ENCODE data around the gene PLCXD3.

DNA sequence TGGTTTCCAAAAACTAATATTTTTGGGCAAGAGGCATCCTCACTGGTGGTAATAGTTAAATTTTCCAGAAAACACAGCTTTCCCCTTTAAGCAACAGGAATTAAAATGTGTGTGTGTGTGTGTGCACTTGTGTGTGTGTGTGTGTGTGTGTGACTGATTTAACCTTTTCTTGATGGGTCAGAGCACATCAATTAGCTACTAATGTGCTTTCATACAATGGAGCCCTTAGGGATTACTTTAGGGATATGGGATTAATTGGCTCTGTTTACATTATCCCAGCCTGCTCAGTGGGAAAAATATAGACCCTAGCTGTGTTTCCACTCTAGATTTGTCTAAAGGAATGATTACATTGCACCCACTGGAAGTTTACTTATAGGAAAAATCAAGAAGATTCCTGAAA lies 6.5 kb downstream of the PLCXD3 start:
- TF ChIP-seq RFX5 (IDR thresholded peaks at IDR 0.05; ENCODE audit: low read depth, low read length): no peak
- TF ChIP-seq, protein P1, sequence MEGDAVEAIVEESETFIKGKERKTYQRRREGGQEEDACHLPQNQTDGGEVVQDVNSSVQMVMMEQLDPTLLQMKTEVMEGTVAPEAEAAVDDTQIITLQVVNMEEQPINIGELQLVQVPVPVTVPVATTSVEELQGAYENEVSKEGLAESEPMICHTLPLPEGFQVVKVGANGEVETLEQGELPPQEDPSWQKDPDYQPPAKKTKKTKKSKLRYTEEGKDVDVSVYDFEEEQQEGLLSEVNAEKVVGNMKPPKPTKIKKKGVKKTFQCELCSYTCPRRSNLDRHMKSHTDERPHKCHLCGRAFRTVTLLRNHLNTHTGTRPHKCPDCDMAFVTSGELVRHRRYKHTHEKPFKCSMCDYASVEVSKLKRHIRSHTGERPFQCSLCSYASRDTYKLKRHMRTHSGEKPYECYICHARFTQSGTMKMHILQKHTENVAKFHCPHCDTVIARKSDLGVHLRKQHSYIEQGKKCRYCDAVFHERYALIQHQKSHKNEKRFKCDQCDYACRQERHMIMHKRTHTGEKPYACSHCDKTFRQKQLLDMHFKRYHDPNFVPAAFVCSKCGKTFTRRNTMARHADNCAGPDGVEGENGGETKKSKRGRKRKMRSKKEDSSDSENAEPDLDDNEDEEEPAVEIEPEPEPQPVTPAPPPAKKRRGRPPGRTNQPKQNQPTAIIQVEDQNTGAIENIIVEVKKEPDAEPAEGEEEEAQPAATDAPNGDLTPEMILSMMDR (conservative IDR thresholded peaks at IDR 0.05; ENCODE audit: low read depth, low read length): no peak
- TF ChIP-seq POLR2A (IDR thresholded peaks at IDR 0.05; ENCODE audit: low read depth, low read length): no peak
- TF ChIP-seq NFE2L2 (IDR thresholded peaks at IDR 0.05; ENCODE audit: low read depth, low read length): no peak
- no peak for TF ChIP-seq MAFK (IDR thresholded peaks at IDR 0.05; ENCODE audit: low read depth, low read length)
- TF ChIP-seq RAD21 (IDR thresholded peaks at IDR 0.05; ENCODE audit: low read length): no peak

Measured in IMR-90 (cell line).